Measurements from ENCODE around the gene ADAM22.
A peak's percentile ranks its signal among the peaks of the same experiment; 100 is the strongest.

The ADAM22 gene

DNA sequence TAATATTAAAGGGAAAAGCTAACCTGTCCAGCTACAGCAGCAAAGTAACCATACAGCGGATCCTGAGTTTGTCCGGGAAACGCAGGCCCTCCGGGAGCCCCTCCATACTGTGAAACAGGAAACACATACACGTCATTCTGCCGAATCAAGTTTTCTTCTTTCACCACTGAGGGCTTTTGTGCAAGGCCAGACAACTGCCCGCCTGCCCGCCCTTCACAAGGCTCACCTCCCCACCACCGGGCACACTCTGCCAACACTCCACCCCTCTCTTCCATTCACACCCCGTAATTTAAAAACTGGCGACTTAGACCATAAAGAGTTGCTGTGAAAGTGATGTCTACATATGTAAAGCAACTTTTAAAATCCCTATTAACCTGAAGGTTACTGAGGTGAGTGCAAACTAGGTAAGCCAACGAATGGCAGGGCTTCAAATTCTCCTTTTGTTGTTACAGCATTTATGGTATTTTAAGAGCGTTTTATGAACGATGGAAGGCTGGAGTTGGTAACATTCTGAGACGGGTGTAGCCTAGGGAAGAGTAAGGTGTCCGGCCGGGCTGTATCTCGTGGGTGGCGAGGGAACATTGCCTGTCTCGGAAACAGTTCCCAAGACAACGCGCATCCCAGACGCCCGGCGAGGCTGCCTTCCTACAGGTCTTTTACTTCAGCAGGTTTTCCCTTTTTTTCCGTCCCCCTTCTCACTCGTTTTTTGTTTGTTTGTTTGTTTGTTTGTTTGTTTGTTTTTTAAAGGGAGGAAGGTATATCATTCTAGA is 285.0 kb downstream of the ADAM22 start:
- peak; percentile 54 to 56 for DNase-seq

DNA sequence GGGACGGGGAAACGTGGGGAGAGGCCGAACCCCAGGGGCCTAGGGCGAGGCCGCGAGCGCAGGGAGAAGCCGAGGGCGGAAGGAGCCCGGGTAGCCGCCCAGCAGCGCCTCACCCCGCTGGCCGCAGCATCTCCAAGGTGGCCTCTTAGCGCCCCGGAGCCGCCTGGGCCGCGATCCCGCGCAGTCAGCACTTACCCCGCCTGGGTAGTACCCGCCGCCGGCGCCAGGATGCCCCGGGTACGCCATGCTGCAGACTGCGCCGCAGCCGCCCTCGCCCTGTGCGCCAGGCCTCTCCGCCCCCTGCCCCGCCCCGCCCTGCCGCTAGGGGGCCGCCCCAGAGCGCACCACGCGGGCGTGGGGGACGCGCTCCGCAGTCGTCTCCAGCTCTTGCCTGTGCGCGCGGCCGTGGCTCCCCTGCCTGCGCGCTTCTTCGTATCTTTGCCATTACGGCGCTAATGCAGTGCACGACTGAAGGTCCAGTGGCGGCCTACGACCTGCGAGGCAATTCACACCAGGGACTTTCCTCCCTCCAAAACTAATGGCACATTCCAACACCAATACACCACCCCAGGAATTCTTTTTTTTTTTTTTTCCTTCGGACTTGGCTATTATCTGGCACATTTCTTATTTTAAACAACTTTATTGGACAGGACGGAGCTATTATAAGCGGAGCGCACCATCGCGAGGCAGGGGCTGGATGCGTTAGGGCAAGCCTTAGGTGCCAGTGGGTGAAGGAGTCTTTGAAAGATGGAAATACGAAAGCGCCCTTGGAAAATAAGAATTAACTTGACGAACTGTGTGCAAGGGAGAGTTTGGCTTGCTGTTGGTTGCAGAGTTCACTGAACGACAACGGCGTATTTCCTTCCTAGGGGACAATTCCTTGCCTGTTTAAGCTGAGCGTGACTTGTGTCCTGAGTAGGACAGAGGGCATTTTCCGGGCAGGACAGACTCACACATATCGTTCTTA is 286.0 kb downstream of the ADAM22 start, which contains the start of gene SRI:
Gene SRI (minus strand): TSS at position 258 of the 967 bp plus-strand sequence. CDS start 12 bp downstream, at position 246.
- peak; percentile 90 for DNase-seq

DNA sequence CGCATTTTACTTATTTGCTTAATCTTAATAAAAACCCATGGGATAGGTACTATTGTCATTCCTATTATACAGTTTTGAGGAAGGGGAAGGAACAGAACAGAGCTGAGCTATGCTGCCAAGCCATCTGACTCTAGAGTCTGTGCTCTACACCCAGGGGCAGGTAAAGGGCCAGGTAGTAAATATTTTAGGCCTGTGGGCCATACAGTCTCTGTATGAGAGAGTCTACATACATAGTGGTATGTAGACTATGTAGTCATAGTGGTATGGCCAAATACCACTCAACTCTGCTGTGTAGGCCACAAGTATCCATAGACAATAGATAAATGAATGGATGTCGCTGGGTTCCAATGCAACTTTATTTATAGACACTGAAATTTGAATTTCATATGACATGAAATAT is 289.2 kb downstream of the ADAM22 start:
- DNase-seq, result no peak

DNA sequence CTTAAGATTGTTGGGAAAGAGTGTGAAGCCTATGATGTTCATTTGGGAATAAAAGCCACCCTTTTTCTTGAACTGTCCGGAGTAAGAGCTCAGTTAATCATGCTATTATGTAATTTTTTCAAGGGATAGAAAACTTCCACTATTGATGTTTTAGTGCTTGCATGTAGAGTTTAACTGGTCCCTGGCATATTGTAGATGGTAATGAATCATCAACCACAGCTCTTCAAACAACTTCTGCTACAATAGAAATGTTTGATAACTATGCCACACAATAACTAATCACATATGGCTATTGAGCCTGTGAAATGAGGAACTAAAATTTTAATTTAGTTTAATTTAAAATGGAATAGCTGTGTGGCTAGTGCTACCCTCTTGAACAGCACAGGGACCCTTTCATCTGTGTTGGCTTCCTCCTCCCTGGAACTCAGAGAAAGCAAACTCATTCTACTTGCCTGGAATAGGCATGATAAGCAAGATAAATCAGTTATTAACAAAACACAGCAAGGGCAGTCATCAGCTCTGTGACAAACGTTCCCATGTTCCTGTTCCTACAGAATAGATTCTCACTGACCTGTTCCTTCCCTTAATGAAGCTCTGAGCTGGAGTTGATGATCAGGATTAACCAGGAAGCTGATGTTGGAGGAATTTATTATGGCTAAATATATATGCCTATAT is 290.7 kb downstream of the ADAM22 start:
- peak; percentile 25 to 71 for DNase-seq

DNA sequence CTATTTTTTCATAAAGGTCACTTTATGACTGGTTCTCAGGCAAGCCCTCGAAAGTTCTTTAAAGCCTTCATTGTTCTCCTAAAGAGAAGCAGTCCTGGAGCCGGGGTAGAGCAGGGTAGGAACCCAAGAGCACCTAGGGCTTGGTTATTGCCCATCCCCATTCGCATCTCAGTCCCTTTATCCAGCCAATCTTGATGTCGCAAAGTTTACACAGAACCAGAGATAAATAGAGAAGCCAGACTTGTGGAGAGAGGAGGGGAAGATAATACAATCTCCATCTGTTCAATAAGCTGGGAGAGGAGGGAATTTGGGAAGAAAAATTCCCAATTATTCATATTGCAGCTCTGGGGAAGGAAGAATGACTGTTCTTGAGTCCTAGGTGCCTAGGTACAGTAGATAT is 292.1 kb downstream of the ADAM22 start:
- DNase-seq, result no peak

DNA sequence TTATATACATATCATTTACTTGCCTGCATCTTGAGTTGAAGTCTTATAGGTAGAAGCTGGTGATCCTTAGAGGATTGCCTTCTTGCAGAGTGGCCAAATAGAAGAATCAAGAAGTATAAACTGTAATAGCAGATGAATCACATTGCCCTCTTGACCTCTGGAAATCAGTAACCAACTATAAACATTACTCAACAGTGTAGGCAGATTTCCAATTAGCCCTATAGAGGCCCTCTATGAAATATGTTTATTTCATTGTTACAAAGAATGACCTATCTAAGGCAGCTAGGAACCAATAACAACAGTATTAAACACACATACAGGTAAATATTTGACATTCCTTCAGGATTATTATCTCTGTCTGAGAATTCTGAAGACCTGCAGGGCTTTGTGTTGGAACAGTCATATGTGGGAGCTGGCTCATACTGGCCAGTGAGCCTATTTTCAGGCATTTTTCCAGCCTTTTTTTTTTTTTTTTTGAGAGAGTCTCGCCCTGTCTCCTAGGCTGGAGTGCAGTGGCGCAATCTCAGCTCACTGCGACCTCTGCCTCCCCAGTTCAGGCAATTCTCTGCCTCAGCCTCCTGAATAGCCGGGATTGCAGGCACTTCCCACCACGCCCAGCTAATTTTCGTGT is 292.9 kb downstream of the ADAM22 start:
- DNase-seq, result peak; percentile 53 to 87

DNA sequence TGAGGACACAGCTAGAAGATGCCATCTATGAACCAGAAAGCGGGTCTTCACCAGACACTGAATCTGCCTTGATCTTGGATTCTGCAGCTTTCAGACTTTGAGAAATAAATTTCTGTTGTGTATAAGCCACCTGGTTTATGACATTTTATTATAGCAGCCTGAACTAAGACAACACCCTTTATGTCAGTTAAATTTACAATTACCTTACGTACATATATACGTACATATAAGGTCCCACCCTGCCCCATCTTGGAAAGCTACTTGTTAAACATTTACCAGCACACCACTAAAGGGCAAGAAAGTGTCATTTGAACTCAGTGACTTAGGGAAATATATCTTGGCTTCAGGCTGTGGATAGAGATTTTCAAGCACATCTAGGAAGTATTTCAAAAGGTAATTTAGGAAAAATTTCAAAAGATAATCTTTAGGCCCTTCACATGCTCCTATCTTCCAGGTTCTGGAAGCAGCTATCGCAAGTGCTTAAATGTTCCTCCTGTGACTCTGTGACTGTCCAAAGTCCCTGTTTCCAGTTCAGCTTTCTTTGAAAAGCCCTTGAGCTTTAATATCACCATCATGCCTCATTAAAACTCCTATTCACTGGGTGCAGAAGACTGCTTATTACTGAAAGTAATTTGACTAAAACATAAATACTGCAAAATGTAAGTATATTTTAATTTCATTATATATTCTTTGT is 295.4 kb downstream of the ADAM22 start:
- no peak for DNase-seq

DNA sequence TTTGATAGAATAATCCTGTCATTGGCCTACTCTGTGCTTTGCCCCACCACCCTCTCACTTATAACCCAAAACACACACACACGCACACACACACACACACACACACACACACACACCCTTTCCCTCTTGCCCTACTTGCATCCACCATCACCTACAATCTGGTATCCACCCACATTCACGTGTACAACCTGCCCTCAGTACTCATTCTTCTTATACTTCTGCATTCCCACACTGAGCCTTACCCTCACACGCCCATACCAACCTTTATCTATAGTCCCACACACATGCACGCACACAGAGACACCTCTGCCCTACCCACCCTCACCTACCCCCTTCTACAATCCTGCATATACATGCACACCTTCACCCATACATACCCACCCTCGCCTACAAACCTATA is 296.6 kb downstream of the ADAM22 start:
- DNase-seq, result no peak

DNA sequence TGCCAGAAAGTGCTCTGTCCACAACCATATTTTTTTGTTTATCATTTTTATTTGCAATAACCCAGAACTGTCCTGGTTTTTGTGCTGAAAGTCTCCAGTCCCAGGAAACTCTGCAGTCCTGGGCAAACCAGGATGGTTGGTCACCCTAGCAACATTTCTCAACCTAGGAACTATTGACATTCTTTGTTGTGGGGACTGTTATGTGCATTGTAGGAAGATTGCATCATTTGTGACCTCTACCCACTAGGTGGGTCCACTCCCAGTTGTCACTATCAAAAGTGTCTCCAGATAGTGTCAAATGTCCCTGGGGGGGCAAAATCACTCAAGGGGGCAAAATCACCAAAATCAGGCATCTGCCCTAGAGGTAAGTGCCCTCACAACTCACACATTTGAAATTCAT is 299.8 kb downstream of the ADAM22 start:
- DNase-seq, result no peak

DNA sequence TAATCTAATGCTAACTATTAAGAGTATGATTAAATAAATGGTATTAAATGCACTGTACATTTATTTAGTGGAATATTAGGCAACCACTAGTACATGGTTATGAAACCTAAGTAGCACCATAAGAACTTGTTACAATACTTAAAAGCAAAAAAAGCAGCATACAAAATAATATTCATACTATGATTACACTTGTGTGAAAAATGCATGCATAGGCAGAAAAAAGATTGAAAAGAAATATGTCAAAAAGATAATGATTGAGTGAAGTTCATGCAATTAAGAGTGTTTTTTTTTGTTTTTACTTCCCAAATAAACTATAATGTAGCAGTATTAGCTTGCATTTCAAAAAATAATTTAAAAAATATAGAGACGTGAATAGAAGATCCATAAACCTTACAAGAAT is 305.8 kb downstream of the ADAM22 start:
- no peak for DNase-seq

DNA sequence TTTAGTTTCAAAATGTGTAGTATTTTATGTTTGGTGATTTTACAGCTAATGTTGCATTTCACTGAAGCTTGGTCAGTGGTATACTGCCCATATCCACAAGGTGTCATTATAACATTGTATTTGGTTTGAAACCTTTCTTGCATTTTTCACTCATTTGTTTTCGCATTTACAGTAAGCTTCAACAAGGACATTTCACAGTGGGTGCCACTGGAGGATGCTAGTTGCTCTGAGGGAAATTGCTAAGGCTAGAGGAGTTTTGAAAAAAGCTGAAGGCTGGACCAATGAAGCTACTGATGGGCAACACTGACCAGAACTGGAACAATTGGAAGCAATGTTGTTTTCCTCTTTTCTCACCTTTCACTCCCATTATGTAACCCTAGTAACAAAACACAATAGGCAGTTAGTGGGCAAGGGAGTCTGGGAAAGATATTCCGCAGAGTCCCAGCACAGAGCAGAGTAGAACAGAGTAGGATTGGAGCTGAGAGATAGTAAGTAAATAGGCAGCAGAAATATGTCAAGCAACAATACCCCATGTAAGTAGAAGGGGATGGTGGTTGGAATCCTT is 309.4 kb downstream of the ADAM22 start:
- peak; percentile 69 to 86 for DNase-seq

DNA sequence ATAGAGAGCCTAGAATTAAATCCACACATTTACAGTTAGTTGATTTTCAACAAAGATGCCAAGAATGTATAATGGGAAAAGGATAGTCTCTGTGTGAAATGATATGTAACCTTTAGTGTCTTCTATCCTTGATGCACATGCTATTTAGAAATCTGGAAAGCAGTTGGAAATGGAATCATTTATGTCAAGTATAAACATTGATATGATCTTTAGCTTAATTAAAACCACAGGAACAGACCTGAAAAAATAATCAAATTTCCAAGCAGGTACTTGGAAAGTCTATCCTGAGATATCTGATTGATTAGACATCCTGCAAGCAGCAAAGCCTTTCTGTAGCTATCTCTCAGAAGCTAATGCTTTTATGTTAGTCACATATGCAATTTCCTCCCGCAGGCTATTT is 310.2 kb downstream of the ADAM22 start:
- DNase-seq, result no peak
